HG03060 (cell line): ENCODE results near the gene PMS2.
A peak's percentile ranks its signal among the peaks of the same experiment; 100 is the strongest.
"Not testable (repeated sequence)": the region's sequence is repeated elsewhere in the genome, so short reads cannot be mapped to it uniquely, and the experiment has no call there.

Experiments used
- ATAC-seq: cut with Tn5 transposase; IDR thresholded peaks from one replicate; pipeline ENCODE4 v1.9.1; 2021; ENCODE audit warnings: low read depth, moderate number of reproducible peaks; ENCODE audit not compliant: unreplicated experiment

The PMS2 gene

DNA sequence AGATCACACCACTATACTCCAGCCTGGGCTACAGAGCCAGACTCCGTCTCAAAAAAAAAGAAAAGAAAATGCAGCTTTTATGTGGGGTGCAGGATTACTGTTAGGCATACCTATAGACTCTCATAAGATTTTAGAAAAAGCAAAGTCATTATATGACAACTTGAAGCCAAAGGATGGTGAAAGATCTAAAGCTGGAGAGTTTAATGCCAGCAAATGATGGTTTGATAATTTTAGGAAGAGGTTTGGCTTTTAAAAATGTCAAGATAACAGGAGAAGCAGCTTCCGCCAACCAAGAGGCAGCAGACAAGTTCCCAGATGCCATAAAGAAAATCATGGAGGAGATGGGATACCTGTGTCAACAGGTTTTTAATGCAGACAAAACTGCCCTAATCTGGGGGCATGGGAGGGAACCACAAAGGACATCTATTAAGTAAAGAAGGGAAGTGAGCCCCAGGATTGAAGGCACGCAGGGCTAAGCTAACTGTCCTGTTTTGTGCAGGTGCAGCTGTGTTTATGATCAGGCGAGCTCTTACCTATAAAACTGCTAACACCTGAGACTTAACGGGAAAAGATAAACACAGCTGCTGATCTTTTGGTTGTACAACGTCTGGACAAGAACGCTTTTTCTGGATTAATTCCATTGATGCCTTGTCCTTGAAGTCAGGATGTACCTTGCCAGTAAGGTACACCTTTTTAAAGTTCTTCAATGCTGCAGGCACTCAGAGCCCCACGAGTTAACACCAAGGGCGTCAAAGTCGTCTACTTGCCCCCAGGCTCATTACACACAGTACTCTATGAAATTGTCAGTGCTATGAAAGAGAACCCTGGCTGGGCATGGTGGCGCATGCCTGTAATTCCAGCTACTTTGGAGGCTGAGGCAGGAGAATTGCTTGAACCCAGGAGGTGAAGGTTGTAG is 11.8 kb upstream of the PMS2 start:
- ATAC-seq, result no peak

DNA sequence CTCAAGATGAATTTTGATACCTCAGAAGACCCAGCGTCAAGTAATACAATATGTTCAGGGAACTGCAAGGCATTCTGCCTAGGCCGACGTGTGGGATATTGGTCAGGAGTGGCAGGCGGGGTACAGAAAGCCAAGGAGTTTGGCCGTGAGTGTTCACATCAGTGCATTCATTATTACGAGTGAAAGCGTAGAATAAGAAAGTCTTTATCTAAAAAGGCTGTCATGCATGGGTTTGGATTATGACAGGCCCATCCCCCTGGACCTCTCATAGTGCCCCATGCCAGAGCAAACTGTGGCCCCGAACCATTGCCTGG is 7.8 kb upstream of the PMS2 start:
- ATAC-seq, result no peak

GRCh38 chr7:6015917-6016652 is 7.2 kb upstream of the PMS2 start:
- ATAC-seq, result peak; percentile 34

DNA sequence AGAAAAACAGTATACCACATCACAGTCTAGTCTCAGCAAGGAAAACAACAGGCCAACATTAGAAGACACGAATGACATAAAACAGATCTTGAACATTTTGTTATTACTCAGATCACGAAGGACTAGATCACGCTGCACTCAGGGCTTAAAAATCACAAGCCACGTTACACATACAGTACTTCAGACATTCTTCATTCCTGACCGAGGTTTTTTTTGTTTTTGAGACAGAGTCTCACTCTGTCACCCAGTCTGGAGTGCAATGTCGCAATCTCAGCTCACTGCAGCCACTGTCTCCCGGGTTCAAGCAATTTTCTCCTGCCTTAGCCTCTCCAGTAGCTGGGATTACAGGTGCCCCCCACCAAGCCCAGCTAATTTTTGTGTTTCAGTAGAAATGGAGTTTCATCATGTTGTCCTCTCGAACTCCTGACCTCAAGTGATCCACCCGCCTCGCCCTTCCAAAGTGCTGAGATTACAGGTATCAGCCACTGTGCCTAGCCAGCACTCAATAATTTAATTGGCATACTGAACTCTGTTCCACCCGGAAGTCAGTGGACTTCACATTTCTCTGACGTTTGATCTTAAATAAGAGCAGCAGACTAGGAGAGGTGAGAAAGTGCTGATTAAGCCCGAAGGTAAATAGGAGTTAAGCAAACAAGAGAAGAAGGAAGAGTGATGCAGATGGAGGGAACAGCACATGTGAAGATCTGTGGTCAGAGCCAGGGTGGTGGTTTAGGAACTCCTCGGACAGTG is 3.7 kb upstream of the PMS2 start:
- ATAC-seq, result no peak

- ATAC-seq, result no peak
Observed at GRCh38 chr7:6011541-6011940, 2.7 kb upstream of the PMS2 start.

DNA sequence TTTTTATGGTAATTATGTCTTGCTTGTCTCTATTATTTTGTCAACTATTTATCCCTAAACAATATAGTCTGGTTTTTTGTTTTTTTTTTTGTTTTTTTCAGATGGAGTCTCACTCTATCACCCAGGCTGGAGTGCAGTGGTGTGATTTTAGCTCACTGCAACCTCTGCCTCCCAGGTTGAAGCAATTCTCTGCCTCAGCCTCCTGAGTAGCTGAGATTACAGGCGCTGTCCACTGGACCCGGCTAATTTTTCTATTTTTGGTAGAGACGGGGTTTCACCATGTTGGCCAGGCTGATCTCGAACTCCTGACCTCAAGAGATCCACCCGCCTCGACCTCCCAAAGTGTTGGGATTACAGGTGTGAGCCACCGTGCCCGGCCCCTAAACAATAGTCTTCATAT is 1.5 kb upstream of the PMS2 start:
- not testable (repeated sequence) for ATAC-seq

DNA sequence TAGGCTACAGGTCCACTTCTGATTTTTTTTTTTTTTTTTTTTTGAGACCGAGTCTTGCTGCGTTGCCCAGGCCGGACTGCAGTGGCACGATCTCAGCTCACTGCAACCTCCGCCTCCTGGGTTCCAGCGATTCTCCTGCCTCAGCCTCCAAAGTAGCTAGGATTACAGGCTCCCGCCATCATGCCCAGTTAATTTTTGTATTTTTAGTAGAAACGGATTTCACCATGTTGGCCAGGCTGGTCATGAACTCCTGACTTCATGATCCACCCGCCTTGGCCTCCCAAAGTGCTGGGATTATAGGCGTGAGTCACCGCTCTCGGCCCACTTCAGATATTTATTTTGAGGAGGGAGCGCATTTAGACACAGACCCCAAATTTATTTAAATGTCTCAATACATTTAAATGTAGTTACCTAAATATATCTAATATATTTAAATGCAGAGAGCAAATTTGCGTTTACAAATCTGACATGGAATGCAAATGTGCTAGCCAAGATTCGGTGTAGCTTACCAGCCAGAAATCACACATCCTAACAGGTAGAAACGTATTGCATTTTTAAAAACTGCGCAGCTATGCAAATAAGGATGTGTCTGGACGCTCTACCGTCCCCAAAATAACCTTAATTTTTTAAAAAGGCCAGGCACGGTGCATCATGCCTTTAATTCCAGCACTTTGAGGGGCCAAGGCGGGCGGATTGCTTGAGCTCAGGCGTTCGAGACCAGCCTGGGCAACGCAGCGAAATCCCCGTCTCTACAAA is 836 bp downstream of the PMS2 start:
- ATAC-seq, result not testable (repeated sequence)

GRCh38 chr7:6007386-6007785 is 1.5 kb downstream of the PMS2 start:
- ATAC-seq, result no peak

DNA sequence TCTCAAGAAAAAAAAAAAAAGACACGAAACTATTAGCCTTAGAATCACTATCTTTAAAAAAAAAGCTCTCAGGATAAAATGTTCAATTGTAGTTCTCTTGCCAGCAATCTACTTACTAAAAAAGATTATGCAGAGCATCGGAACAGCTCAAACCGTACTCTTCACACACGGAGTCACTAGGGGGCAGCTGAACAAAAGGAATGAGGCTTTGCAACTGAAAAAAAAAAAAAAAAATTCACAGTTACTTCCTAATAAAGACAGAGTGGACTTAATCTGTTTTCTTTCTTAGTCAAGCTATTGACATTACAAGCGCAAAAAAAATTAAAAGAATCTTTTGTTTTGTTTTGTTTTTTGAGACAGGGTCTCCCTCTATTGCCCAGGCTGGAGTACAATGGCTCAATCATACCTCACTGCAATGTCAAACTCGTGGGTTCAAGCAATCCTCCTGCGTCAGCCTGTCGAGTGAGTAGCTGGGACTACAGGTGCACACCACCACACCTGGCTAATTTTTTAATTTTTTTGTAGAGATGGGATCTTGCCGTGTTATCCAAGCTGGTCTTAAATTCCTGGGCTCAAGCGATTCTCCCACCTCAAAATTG is 11.5 kb downstream of the PMS2 start:
- ATAC-seq, result no peak

GRCh38 chr7:5987061-5987460 is 21.8 kb downstream of the PMS2 start:
- not testable (repeated sequence) for ATAC-seq

DNA sequence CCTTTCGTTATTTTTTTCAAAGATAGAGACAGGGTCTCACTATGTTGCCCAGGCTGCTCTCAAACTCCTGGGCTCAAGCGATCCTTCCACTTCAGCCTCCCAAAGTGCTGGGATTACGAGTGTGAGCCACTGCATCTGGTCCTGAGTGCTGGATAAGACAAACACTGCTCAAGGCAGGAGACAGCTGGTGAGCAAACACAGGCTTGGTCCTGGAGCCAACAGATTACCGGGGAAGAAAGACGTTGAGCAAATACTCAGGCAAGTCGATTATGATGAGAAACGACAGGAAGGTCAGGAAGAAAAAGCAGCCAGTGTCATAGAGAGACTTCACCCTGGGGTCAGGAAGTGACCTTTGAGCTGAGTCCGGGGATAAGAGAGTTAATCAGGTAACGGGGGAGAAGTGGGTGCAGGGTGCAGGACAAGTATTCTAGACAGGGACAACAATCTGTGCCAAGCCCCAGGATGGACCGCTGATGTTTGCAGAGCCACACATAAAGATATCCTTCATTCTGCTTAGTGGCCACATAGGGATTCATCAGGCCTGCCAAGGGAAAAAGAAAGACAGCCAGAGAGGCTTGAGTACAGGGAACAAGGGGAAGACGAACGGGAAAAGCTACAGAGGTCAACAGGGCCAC is 29.1 kb downstream of the PMS2 start:
- not testable (repeated sequence) for ATAC-seq

DNA sequence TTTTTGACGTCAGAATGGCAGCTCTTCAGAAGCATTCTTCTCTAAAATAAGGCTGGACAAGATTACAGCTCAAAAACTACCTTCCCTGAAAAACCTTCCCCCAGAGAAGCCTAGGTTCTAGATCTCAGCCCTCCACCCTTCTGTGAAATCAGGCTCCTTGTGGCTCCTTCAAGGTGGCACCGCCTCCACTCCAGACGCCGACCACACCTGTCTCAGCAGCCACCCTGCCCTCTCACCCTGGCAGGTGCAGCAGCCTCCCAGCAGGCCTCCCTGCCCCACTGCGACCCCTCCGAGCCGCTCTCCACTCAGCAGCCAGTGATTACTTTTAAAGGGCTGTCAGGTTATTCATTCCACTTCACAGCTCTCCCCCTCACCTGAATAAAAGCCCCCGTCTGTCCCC is 35.3 kb downstream of the PMS2 start:
- ATAC-seq, result not testable (repeated sequence)

DNA sequence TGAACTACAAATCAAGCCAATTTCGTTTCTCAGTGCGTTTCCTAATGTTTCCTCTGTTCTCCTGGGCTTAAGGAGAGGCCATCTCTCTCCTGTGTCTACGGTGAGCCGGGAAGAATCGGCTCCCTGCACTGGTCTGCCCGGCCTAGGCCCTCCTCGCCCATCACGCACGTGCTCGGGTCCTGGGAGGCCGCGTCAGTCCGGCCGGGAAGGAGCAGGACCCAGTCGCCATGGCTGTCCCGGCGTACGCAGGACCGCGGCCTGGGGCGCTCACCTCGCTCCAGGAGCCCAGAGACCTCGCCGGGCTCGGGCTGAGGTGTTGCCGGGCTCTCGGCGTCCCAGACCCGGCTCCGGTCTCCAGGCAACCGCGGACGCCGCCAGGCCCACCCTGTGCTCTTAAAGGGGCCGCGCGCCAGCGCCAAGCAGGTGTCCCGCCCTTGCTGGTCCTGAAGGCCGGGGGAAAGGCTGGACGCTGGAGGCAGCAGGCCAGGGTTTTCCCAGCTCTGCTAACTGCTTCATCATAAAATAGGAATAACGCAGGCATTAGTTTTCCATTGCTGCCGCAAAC is 38.4 kb downstream of the PMS2 start, which contains the start of gene RSPH10B:
TSS of gene RSPH10B (minus strand) at position 343 of the 565 bp plus-strand sequence. CDS start 3,573 bp downstream, outside the sequence.
- ATAC-seq, result not testable (repeated sequence)

- ATAC-seq, result not testable (repeated sequence)
Observed at GRCh38 chr7:5963810-5964209, 45.0 kb downstream of the PMS2 start.

DNA sequence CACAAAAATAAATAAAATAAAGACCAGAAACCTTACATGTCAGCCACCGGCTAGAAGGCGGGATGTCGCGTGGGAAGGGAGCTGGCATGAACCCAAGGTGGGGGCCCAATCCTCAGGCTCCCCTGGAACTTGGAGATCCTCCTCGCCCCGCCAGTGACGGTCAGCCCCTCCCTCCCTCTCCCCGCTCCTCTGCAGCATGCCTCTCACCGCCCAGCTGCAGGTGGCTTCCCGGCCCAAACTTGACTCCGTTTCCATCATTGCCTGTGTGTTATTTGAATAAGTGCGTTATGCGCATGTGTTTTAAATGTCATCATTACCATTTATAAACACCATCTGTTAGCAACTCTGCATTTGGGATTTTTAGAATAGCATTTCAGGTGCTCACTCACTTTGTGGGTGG is 45.6 kb downstream of the PMS2 start:
- ATAC-seq, result not testable (repeated sequence)

GRCh38 chr7:5934945-5935450 is 73.9 kb downstream of the PMS2 start:
- not testable (repeated sequence) for ATAC-seq

GRCh38 chr7:5931905-5932644 is 76.8 kb downstream of the PMS2 start:
- not testable (repeated sequence) for ATAC-seq

GRCh38 chr7:5931250-5931649 is 77.6 kb downstream of the PMS2 start:
- not testable (repeated sequence) for ATAC-seq
